Urinary bladder (tissue), 4 donors: ENCODE data around the gene ZNF577. TPM values are rescaled to one million over a fixed set of nuclear protein-coding genes. Genes with fewer than 3 reads are reported as not detected.

Experiments used
- DNase-seq: peaks from one replicate; pipeline ENCODE4 v3.0.0-alpha.2; 2015; ENCODE audit errors: extremely low spot score
- H3K27ac ChIP-seq: one replicate; pipeline ENCODE4 v1.5.1; 2013; ENCODE audit warnings: low read depth, mild to moderate bottlenecking, moderate library complexity
- H3K36me3 ChIP-seq: one replicate; pipeline ENCODE4 v1.6.1; 2013; ENCODE audit warnings: mild to moderate bottlenecking, moderate library complexity; ENCODE audit not compliant: insufficient read depth
- H3K4me1 ChIP-seq: one replicate; pipeline ENCODE4 v1.6.1; 2013; ENCODE audit warnings: mild to moderate bottlenecking, moderate library complexity; ENCODE audit not compliant: insufficient read depth
- H3K4me3 ChIP-seq: one replicate; pipeline ENCODE4 v1.5.1; 2013; ENCODE audit warnings: low read depth, low read length
- WGBS: extraction: QIAGEN DNeasy Blood & Tissue Kit; methylation state at CpG from one replicate; pipeline ENCODE4 v1.1.7; 2013; 5-methylcytosine and 5-hydroxymethylcytosine counted together
- polyA plus RNA-seq: library from polyadenylated mRNA; stranded (reverse); fragments of 200-250 nt; gene quantifications from one replicate; pipeline ENCODE4 v1.2.3, GENCODE V29; 2013
- total RNA-seq: library from RNA; depleted of rRNA; stranded (reverse); fragments of >200 nt; gene quantifications from one replicate; pipeline ENCODE4 v1.2.3, GENCODE V29; 2014
- donor health status: healthy with polysubstance abuse.
- donor health status: healthy.

Gene ZNF577
- total and polyA plus RNA-seq, 2 donors = 17.2 to 26.8 TPM

DNA sequence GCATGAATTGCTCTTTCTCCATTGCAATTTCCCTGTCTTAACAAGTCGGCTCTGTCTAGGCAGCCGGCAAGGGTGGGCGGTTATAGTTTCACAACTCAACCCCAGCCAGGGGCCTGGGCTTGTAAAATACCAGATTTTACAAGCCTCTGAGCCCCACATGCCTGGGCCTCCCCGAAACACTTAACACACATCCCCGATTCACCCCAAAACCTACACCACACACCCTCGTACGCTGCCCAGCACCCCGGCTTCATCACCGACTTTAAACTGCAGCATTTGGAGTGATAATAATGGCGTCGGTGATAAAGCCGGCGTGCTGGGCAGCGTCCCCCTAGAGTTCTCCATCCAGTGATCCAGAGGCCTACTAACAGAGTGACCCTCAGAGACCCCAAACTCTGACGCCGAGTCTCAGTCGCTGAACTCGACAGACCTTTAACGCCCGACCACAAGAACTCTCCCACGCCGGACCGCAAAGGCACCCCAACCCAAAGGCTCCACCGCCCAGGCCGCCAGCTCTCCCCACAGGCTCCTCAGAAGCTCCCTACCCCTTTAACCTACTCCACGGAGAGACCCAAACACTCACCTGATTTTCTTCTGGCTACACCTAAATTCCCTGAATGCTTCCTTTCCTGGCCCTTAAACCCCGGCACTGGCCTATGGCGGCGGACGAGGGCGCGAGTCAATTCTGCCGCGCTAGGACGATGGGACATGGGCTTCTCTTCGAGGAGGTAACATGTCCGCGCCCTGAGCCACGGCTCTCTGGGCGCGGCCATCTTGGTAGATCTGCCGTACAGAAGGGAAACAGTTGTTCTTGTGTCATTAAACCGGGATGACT is 16.8 kb upstream of the ZNF577 start, which contains the start of gene ZNF649:
TSS of gene ZNF649 (minus strand) at position 687 of the 835 bp plus-strand sequence. CDS start 4,910 bp downstream, outside the sequence.
- WGBS = under 1% methylated on average over 43 of the region's 43 CpGs
- Histone ChIP-seq H3K4me1 (no peaks in the 10 kb centered on the region), H3K36me3 (no peaks in the 10 kb centered on the region), H3K4me3 (peak within 1 kb of the TSS; percentile 83), H3K27ac (peak within 1 kb of the TSS; percentile 95)
- DNase-seq = peak; percentile 76

DNA sequence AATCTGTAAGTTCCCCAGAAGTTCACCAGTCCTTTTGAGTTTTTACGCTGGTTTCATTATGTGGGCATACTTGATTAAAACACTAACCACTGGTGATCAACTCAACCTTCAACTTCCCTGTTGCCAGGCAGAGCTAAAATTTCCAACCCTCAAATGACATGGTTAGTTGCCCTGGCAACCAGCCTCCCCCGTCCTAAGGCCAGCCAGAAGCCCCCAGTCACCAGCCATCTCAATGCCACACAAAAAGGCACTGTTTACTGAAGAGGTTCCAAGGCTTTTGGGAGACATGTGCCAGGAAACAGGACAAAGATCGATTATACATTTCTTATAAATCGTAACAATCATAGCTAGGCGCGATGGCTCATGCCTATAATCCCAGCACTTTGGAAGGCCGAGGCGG is 15.4 kb upstream of the ZNF577 start:
- Histone ChIP-seq H3K4me3 (no peak overlapping the region), H3K4me1 (no peaks in the 10 kb centered on the region), H3K27ac (no peak overlapping the region), H3K36me3 (peaks cover 7% of the 10 kb centered on the region)
- 76% methylated on average over 8 of the region's 8 CpGs for WGBS
- no peak for DNase-seq

DNA sequence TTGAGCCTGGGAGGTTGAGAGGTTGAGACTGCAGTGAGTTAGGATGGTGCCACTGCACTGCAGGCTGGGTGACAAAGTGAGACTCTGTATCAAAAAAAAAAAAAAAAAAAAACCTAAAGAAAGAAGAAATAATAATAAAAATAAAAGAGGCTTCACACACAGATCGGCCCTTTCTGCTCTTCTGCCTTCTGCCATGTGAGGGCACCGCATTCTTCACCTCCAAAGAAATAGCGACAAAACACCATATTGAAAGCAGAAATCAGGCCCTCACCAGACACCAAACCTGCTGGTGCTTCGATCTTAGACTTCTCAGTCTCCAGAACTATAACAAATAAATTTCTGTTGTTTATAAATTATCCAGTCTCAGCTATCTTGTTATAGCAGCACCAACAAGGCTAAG is 14.1 kb upstream of the ZNF577 start:
- WGBS = 92% methylated on average over 4 of the region's 4 CpGs
- DNase-seq = no peak
- Histone ChIP-seq H3K4me1 (no peaks in the 10 kb centered on the region), H3K36me3 (peaks cover 7% of the 10 kb centered on the region), H3K27ac (no peak overlapping the region), H3K4me3 (no peak overlapping the region)

DNA sequence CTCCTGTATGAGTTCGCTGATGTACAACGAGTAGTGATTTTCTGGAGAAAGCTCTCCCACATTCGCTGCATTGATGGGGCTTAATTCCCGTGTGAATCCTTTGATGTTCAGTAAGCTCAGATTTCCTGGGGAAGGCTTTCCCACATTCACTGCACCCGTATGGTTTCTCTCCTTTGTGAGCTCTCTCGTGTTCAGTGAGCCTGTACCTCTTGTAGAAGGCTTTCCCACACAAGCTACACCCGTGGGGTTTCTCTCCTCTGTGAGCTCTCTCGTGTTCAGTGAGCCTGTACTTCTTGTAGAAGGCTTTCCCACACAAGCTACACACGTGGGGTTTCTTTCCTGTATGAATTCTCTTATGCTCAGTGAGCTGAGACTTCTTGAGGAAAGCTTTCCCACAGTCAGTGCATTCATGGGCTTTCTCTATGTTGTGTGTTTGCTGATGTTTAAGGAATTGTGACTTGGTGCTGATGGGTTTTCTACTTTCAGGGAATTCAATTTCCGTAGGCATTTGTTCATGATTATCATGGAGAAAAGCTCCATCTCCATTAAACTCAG is 3.5 kb upstream of the ZNF577 start:
- WGBS = 98% methylated on average over 10 of the region's 10 CpGs
- Histone ChIP-seq H3K36me3 (peaks cover 35% of the 10 kb centered on the region), H3K27ac (no peak overlapping the region), H3K4me1 (no peaks in the 10 kb centered on the region), H3K4me3 (no peak overlapping the region)
- DNase-seq = no peak

DNA sequence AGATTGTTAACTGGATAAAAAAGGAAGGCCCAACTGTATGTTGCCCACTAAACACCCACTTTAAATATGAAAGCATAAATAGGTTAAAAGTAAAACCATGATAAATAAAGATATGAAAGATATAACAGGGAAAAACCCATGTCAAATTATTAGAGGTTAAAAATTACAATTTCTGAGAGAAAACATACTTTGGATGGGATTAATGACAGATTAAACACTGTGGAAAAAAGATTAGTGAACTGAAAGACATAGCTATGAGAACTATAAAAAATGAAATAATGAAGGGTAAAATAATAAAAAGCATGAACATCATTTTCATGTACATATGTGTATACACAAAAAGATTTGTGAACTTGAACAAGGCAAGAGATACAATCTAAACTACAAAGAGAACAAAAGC is 2.2 kb upstream of the ZNF577 start:
- H3K36me3 ChIP-seq = peaks cover 28% of the 10 kb centered on the region
- H3K4me1 ChIP-seq = no peaks in the 10 kb centered on the region
- DNase-seq = no peak
- H3K4me3 ChIP-seq = no peak overlapping the region
- H3K27ac ChIP-seq = no peak overlapping the region

DNA sequence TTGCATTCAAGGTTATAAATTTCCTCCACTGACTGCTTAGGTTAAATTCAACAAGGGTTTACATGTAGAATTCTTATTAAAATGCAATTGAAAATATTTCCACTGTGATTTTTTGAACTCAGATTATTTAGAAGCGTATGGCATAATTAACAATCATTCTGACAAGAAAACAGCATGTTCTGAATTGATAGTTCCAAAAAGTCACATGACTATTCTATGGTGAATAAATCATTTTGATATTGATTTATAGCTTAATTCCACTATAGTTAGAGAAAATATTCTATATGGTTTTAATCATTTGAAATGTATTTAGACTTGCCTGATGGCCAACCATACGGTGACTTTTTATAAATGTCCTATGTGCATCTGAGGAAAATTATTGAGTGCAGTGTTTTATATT is 3.0 kb downstream of the ZNF577 start:
- Histone ChIP-seq H3K4me1 (no peaks in the 10 kb centered on the region), H3K4me3 (no peak overlapping the region), H3K36me3 (peaks cover 9% of the 10 kb centered on the region), H3K27ac (no peak overlapping the region)
- no peak for DNase-seq
- WGBS = 96% methylated on average over 2 of the region's 2 CpGs

DNA sequence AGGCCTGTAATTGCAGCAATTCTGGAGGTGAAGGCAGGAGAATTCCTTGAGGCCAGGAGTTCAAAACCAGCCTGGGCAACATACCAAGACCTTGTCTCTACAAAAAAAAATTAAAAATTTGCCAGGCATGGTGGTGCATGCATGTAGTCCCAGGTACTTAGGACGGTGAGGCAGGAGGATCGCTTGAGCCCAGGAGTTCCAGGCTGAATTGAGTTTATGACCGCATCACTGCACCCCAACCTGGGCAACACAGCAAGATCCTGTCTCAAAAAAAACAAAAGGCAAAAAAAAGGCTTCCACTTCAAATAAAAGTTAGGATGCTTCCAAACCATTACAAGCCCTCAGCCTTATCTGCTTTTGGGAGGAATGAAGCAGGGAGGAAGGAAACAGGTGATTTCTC is 5.2 kb downstream of the ZNF577 start:
- no peaks in the 10 kb centered on the region for H3K4me1 ChIP-seq
- no peak overlapping the region for H3K4me3 ChIP-seq
- H3K27ac ChIP-seq = no peak overlapping the region
- 99% methylated on average over 3 of the region's 3 CpGs for WGBS
- no peak for DNase-seq
- peaks cover 10% of the 10 kb centered on the region for H3K36me3 ChIP-seq

DNA sequence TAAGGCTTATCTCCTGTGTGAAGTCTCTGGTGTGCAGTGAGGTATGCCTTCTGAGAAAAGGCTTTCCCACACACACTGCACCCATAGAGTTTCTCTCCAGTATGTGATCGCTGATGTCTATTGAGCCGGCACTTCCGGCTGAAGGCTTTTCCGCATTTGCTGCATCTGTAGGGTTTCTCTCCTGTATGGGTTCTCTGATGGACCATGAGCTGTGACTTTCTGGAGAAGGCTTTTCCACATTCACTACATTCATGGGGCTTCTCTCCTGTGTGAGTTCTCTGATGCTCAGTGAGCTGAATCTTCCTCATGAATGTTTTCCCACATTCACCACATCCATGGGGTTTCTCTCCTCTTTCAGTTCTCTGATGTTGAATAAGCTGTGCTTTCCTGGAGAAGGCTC is 14.7 kb downstream of the ZNF577 start:
- 99% methylated on average over 4 of the region's 4 CpGs for WGBS
- H3K36me3 ChIP-seq = peaks cover 24% of the 10 kb centered on the region
- H3K4me1 ChIP-seq = no peaks in the 10 kb centered on the region
- no peak overlapping the region for H3K27ac ChIP-seq
- no peak for DNase-seq
- H3K4me3 ChIP-seq = no peak overlapping the region

DNA sequence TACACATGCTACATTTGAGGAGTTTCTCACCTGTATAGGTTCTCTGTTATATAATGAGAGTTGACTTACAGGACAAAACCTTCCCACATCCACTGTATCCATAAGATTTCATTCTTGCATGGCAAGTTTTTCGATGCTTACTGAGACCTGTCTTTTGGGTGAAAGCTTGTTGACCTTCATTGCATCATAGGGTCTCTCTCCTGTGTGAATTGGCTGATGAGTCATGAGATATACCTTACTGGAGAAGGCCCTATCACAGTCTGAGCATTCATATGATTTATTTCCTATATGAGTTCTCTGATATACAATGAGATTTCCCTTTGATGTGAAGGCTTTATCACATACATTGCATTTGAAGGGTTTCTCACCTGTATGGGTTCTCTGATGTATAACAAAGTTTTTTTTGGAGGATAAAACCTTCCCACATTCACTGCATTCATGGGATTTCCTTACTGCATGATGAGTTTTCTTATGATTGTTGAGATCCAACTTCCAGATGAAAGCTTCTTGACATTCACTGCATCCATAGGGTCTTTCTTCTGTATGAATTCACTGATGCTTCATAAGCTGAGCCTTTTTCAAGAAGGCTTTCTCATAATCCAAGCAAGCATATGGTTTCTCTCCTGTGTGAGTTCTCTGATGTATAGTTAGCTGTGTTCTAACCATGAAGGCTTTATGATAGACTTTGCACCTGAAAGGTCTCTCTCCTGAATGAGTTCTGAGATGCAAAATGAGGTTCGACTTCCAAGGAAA is 25.7 kb downstream of the ZNF577 start:
- H3K27ac ChIP-seq = no peak overlapping the region
- peaks cover 6% of the 10 kb centered on the region for H3K36me3 ChIP-seq
- WGBS = 95% methylated on average over 2 of the region's 2 CpGs
- H3K4me1 ChIP-seq = no peaks in the 10 kb centered on the region
- no peak overlapping the region for H3K4me3 ChIP-seq
- DNase-seq = no peak

DNA sequence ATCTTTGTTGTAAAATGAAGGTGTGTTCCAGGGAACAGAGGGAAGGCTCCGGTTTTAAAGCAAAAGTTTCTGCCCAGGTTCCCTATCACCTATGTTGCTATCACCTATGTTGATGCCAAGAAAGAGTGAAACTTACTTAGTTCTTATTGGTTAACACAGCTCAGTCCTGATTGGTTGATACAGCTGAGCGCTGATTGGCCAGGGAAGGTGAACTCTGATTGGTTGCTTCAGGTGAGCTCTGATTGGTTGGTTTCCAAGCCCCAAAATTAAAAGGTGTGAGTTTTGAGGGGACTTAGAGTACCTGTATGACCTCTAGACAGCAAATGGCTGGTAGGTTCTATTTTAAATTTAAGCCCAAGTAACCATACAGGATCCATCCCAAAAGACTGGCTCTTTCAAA is 50.6 kb downstream of the ZNF577 start:
- H3K4me1 ChIP-seq = no peaks in the 10 kb centered on the region
- no peak for DNase-seq
- no peak overlapping the region for H3K4me3 ChIP-seq
- 94% methylated on average over 2 of the region's 2 CpGs for WGBS
- no peaks in the 10 kb centered on the region for H3K36me3 ChIP-seq
- H3K27ac ChIP-seq = no peak overlapping the region

DNA sequence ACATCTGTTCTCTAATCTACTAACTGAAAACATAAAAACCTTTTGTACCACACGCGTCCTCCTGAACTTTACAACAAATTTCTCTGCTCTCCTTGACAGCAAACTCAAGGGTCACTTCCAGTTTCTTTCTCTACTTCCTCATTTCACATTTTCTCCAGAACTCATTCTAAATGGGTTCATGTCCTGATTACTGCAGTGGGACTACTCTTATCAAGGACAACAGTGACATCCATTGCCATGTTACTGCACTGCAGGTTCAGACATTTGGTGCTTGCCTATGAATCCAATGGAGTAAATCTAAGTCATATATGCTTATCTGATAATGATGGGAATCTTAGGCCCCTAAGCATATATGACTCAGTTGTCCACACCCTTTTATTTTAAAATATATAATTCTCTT is 57.5 kb downstream of the ZNF577 start:
- Histone ChIP-seq H3K27ac (no peak overlapping the region), H3K36me3 (no peaks in the 10 kb centered on the region), H3K4me3 (no peak overlapping the region), H3K4me1 (no peaks in the 10 kb centered on the region)
- 91% methylated on average over 2 of the region's 2 CpGs for WGBS
- no peak for DNase-seq

DNA sequence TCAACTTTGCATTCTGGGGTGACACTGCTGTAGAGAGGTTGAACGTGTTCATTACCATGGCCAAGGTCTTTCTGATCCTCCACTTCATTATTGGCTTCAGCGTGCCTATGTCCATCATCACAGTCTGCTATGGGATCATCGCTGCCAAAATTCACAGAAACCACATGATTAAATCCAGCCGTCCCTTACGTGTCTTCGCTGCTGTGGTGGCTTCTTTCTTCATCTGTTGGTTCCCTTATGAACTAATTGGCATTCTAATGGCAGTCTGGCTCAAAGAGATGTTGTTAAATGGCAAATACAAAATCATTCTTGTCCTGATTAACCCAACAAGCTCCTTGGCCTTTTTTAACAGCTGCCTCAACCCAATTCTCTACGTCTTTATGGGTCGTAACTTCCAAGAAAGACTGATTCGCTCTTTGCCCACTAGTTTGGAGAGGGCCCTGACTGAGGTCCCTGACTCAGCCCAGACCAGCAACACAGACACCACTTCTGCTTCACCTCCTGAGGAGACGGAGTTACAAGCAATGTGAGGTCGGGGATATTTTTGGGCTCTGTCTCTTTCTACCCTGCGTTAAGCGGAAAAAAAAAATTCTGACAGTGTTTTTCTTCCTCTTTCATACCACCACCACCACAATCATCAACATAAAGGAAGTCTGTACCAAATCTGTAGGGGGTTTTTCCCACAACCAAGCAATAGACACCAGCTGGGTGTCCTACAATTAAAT is 63.3 kb downstream of the ZNF577 start:
- Histone ChIP-seq H3K27ac (no peak overlapping the region), H3K4me3 (no peak overlapping the region), H3K36me3 (no peaks in the 10 kb centered on the region), H3K4me1 (no peaks in the 10 kb centered on the region)
- no peak for DNase-seq
- 84% methylated on average over 13 of the region's 13 CpGs for WGBS

DNA sequence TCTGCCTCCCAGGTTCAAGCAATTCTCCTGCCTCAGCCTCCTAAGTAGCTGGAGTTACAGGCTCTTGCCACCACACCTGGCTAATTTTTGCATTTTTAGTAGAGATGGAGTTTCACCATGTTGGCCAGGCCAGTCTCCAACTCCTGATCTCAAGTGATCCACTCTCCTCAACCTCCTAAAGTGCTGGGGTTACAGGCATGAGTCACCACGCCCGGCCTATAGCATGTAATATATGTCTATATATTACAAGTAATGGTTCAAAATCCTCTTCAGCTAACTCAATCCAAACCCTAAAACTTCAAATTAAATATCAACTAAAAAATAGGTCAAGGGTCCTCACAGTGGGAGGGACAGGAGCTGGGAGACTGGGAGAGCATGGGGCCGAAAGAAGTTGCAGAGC is 64.8 kb downstream of the ZNF577 start:
- DNase-seq = no peak
- H3K27ac ChIP-seq = no peak overlapping the region
- no peaks in the 10 kb centered on the region for H3K36me3 ChIP-seq
- H3K4me3 ChIP-seq = no peak overlapping the region
- 97% methylated on average over 3 of the region's 3 CpGs for whole genome bisulfite sequencing
- H3K4me1 ChIP-seq = no peaks in the 10 kb centered on the region
